GM21529 (cell line): ENCODE data around the gene SNRPE.
A peak's percentile ranks its signal among the peaks of the same experiment; 100 is the strongest.
"Not testable (repeated sequence)": the region's sequence is repeated elsewhere in the genome, so short reads cannot be mapped to it uniquely, and the experiment has no call there.

Experiments used
- ATAC-seq: cut with Tn5 transposase; IDR thresholded peaks from one replicate; pipeline ENCODE4 v1.9.1; 2021; ENCODE audit not compliant: unreplicated experiment

The SNRPE gene

DNA sequence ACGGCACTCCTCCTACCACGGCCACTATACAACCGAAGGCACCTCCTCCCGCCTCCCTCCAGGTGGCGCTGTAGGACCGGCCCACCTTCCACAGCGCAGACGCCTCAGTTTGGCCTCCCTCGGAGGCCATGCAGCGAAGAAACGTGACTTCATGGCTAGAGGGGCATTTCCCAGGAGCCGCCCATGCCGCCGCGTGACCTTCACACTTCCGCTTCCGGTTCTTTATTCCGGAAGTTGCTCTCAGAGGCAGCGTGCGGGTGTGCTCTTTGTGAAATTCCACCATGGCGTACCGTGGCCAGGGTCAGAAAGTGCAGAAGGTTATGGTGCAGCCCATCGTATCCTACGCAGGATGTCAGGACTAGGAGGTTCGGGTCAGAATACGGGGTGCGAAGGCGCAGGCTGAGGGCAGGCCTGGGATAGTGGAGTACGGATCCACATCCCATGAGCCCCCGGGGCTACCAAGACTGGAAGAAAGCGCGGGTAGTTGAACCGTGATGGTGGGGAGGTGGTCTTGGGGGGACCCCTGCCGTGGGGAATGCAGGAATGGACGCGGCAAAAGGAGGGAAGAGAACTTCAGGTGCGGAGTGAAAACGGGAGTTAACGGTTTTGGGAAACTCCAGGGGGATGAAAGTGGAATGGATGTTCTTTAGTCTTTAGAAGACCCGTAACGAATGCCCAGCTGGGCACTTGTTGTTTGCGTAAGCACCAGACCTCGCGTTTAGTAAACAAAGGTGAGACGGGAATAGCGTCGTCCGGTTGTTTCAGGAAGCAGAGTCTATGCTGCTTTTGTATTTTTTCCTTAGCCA, at the start of gene SNRPE:
SNRPE (plus strand) TSS at position 221 of the 806 bp plus-strand sequence; CDS start at position 282, 61 bp downstream.
- peak; percentile 96 for ATAC-seq

DNA sequence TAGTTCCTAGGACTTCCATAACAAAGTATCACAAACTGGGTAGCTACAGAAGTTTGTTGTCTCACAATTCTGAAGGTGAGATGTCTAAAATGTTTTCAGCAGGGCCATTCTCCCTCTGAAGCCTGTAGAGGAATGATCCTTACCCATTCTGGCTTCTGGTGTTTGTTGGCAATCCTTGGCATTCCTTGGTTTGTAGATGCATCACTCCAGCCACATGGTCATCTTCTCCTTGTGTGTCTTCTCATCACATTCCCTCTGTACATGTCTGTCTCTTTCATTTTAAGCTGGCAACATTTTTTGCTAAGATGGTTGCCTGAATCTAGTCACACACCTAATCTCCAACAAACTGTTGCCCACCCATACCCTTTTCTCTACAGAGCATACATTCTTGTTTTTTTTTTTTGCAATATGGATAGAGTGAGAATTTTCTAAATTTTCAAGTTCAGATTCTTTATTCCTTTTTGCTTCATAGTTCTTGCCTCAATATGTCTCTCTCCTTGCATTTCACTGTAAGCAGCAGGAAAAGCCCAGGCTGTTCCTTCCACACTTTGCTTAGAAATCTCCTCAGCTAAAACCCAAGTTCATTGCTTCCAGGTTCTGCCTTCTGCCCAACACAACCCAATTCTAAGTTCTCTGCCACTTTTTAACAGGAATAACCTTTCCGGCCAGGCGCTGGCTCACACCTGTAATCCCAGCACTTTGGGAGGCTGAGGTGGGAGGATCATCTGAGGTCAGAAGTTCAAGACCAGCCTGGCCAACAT, 47.6 kb upstream of the SNRPE start:
- ATAC-seq, result no peak

DNA sequence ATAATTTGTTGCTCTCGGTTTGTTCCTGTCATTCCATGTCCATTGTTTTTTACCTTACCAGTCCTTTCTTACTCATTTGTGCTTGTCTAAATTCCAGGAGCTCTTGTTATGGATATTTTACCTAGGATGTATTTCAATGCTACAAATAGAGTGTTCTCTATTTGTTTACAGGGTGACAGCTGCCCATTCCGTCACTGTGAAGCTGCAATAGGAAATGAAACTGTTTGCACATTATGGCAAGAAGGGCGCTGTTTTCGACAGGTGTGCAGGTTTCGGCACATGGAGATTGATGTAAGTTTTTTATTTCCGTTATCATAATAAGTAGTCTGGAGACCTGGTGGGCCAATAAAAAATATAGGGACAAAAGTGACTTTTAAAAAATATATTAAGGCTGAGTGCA, 43.0 kb upstream of the SNRPE start:
- ATAC-seq, result no peak

DNA sequence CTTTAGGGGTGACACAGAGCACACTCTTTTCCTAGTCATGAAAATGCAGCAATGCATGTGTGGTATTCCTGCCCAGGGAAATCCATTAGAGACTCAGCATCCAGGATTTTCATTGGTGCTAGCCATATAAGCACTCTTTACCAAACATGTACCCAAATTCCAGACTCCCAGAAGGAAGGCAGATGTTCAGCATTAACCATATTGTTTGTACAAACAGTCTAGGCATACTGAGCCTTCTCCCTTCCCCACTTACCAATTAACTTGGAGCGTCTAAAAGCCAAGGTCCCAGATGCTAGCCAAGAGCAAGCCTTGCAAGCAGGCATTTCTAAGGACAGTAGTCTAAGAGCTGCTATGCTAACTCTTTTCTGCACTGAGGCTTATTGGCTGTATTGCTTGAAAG, 38.1 kb upstream of the SNRPE start:
- no peak for ATAC-seq

DNA sequence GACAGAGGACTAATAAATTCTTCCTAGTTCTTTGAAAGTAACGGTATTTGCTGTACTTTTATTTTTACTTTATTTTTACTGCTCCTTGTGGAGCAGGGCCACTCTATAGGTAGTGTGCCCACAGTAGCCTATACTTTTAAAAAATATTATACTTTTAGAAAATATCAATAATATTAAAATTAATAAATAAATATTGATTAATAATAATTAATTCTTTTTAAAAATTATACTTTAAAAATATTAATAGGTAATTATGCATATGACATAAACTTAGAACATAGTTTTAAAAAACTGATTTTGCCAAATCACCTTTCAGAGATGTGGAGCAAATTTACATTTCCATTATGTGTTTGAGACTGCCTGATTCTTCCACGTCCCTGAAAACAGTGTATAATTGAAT, 35.2 kb upstream of the SNRPE start:
- no peak for ATAC-seq

DNA sequence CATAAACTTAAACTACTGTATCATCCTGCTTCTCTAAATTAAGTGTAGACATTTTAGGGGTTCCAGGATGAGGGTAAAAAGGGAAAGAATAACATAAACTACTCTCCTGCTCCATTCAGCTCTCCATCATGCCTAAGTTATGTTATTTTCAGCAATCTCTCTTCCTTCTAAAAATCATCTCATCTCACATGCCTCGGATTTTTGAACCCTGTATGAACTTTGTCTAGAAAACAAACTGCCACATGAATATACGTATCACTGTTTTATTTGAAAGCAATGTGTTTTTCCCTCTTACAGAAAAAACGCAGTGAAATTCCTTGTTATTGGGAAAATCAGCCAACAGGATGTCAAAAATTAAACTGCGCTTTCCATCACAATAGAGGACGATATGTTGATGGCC, 33.4 kb upstream of the SNRPE start:
- ATAC-seq, result no peak

DNA sequence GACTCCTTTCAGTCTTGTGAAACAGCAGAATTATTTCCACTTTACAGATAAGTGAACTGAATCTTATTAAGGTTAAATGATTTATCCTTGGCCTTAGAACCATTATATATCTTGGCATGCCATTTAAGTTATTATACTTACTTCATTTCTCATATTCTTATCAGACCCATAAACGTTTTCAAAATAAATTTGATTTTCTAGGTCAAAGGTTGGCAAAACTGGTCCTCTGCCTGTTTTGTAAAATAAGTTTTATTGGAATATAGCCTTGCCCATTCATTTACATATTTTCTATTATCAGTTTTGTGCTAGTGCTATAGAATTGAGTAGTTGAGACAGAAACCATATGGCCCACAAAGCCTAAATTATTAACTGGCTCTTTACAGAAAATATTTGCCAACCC, 32.9 kb upstream of the SNRPE start:
- ATAC-seq, result no peak

DNA sequence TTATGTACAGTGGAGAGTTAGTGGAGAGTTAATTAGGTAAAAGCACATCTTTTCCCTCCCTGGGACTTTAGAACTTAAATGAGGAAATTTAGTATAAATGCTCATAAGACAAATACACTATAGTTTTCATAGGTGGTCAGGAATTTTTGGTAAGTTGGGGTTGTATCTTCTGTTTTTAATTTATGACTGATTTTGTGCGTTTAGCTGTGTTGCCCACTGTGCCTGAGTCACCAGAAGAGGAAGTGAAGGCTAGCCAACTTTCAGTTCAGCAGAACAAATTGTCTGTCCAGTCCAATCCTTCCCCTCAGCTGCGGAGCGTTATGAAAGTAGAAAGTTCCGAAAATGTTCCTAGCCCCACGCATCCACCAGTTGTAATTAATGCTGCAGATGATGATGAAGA, 32.2 kb upstream of the SNRPE start:
- not testable (repeated sequence) for ATAC-seq

DNA sequence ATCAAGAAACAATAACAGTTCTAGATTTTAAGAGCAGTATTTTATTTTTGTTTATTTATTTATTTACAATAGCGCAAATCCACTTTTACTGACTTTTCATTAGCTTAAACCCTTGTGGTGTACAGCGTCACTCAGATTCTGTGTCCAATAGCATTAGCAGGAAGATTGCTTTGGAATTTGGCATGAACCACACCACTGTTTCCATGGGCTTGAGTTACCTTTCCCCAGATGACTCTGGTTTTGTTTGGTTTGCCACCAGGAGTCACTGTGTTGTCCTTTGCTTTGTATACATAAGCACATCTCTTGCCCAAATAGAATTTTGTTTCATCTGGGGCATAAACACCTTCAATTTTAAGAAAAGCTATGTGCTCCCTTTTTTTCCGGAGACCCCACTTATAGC, 25.9 kb upstream of the SNRPE start:
- no peak for ATAC-seq

DNA sequence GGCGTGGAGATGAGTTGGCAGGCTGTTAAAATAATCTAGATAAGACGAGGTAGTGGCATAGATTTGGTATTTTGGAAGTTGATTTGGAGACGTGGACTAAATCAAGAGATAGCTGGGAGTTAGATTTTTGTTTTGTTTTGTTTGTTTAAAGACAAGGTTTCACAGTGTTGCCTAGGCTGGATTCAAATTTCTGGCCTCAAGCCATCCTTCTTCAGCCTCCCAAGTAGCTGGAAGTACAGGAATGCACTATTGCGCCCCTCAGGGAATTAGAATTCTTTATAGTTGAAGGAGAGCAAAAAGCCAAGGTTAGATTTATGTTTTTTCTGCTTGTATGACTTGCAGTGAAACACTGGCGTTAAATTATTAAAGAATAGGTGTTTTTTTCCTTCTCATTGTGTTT, 22.3 kb upstream of the SNRPE start:
- no peak for ATAC-seq

DNA sequence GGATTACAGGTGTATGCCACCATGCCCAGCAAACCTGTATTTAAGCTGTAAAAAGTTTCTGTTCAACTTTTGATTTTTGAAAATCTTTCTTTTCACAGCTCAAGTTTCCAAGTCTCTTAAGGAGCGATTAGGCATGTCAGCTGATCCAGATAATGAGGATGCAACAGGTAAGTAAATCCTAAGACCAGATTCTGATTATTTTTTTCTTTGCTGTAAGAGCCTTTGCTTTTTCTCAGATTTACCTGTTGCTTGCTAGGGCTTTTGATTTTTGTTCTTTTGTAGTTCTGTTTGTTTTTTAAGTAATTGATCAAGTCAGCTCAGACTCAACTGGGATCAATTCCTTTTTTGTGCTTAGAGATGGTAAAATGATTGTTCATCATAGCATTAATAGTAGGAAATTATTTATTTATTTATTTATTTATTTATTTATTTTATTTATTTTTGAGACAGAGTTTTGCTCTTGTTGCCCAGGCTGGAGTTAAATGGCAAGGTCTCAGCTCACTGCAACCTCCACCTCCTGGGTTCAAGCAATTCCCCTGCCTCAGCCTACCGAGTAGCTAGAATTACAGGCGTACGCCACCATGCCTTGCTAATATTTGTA, 21.1 kb upstream of the SNRPE start:
- ATAC-seq, result no peak

DNA sequence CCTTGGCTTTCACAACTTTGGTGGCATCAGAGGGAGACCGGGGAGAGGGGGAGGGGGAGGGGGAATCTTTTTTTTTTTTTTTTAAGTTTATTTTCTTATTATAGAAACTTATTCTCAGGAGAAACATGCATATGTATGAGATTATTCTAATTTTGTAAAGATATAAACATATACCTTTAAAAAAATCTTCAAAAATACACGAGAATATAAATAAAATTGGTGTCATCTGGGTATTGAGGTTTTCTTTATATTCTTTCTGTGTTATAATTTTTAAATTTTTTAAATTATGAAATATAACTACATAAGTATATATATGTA, 18.9 kb upstream of the SNRPE start:
- ATAC-seq, result no peak

DNA sequence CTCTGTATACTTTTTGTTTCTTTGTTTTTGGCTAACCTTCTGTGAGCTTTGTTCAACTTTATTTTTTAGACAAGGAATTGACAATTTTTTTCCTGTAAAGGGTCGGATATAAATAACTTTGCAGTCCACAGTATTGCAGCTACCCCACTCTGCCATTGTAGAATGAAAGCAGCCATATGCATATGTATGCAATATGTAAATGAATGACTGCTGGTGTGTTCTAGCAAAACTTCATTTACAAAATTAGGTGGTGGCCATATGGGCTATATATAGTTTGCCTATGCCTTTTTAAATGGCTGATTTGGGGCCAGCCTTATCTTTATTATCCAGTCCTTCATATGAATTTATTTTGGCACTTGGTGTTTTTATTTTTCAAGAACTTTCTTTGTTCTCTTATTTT, 18.0 kb upstream of the SNRPE start:
- ATAC-seq, result no peak

DNA sequence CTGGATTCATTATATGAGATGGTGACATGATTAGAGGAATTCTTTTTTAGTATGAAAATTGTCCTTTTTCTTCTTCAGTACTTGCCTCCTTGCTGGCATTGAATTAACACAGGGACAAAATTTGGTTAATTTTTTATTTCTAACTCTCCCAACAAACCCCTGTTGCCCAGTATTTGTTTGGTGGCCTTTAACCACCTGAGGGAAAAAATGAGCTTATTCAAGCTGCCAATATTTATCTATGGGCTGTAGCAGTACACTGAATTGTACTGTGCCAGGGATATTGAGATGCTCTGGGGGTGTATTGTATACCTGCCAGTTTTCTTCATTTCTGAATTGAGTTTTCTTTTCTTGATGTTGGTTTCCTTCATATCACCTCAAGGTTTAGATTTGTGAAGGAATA, 8.3 kb upstream of the SNRPE start:
- not testable (repeated sequence) for ATAC-seq

DNA sequence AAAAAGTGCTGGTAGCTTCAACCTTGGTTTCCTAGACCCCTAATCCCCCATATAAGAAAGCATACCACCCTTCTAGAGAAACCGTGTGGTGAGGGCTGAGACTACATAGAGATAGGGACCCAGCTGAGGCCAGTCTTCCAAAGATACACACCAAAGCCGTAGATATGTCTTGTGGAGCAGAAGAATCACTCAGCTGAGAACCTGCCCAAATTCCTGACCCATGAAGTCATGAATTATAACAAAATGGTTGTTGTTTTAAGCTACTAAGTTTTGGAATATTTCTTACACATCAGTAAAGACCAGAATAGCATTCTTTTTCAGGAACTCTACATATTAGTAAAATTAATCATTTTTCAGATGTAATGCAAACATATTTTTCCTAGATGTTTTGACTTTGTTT, 3.3 kb upstream of the SNRPE start:
- ATAC-seq, result no peak

DNA sequence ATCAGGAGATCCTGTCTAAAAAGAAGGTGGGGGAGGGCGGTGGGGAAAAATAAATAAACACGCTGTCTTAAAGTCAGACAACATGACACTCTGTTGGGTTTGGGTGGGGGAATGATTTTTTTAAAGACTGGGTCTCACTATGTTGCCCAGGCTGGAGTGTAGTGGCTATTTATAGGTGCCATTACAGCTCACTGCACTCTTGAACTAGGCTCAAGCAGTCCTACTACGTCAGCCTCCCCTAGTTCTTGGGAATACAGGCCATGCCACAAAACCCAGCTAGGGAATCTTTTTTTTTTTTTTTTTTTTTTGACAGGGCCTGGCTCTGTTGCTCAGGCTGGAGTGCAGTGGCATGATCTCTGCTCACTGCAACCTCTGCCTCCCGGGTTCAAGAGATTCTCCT, 2.4 kb upstream of the SNRPE start:
- no peak for ATAC-seq

DNA sequence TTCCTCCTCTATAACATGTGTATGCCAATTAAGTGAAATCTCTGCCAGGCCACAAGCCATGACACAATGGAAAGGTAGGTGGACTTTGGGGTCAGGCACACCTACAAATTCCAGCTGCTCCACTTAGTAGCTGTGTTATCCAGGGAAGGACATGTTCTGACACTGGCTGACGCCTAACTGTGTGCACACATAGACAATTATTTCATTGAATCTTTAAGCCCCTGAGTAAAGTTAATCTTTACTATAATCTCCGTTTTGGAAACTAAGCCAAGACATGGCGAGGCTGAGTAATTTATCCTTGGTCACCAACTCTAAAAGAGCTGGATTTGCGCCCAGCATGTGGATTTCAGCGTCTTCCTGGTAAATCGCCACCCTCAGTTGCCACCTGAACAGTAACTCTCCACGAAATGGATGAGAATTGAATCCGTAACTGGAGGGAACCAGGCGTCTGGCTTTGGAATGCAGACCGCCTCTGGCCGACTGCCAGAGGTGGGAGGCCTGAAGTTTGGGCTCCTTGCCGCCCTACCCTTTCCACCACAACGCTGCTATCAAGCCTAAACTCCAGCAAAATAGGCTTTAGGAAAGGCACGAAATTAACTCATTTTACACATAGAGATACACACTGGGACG, 888 bp upstream of the SNRPE start:
- ATAC-seq, result no peak

DNA sequence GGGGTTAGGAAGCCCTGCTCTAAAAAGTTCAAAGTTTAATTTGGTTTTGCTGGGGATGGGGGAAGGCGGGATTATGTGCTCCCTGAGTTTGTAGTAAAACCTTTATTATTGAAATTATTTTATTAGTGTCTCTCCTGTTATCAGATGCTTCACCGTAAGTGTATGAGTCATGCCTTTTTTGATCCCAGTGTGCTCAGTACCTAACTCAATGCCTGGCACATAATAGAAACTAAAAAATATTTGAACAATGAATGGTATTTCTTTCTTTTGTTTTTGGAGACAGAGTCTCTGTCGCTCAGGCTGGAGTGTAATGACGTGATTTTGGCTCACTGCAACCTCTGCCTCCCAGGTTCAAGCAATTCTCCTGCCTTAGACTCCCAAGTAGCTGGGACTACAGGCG, 6.4 kb downstream of the SNRPE start:
- no peak for ATAC-seq

DNA sequence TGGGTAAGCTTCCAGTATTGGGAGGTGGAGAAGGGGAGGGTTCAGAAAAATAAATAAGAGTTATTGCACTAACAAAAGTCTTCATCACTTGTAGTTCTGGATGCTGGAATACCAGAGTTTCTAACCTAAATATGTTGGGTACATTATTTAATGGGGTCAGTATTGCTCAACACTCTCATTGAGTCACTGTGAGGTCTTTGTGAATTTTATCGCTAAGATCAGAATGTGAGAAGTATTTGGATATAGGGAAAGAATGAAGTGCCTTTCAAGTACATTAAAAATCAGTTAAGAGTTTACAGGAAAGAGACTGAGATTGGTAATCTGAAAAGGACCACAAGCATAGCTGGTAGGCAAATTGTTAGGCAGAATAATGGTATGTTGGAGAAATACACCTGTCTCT, 8.8 kb downstream of the SNRPE start:
- no peak for ATAC-seq

DNA sequence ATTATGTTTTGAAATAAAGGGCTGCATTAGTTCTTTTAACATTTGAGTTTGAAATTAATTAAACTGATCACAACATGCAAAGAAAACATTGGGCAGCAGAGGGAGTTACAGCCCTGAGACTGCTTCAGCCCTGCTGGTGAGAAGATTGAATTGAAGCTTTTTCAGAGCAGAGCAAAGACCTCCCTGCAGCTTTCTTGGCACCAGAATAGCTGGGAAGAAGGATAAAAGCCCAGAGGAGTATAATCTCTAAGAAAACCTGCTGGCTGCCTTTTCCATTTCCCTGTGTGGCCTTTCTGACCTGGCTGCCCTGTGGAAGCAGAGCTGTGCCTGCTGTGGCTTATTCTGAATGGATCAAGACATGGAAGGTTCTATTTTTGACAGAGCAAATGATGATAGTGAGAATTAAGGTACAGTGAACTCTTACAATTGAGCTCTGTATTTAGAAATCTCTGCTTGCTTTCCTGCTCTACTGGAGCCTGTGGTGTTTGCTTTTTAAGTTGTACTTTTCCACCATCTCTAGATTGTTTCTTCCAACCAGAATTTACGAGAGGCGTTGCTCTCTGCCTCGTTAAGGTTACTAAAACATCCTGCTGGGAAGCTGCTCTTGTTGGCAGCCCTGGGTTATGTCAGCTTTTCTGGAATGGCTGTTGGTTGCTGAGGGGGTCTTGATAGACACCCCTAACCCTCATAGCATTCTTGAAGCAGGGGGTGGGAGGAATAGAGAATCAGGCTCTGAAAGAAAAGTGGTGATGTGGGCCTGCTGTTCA, 9.9 kb downstream of the SNRPE start:
- no peak for ATAC-seq

DNA sequence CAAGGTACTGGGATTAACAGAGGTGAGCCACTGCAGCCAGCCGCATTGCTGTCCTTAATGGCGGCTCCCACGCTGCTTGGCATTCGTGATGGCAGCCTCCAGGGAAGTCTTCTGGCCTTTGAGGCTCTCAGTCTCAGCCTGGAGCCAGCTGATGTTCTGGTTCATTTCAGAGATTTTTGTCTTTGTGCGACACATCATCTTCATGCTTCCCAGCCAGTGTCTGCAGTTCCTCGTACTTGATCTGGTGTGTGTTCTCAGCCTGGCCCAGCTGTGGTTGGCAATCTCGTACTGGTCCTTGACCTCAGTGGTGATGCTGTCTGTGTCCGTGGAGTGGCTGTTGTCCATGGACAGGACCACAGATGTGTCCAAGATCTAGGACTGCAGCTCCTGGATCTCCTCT, 11.7 kb downstream of the SNRPE start:
- ATAC-seq, result no peak
